Measurements from ENCODE around the gene SDK1.

DNA sequence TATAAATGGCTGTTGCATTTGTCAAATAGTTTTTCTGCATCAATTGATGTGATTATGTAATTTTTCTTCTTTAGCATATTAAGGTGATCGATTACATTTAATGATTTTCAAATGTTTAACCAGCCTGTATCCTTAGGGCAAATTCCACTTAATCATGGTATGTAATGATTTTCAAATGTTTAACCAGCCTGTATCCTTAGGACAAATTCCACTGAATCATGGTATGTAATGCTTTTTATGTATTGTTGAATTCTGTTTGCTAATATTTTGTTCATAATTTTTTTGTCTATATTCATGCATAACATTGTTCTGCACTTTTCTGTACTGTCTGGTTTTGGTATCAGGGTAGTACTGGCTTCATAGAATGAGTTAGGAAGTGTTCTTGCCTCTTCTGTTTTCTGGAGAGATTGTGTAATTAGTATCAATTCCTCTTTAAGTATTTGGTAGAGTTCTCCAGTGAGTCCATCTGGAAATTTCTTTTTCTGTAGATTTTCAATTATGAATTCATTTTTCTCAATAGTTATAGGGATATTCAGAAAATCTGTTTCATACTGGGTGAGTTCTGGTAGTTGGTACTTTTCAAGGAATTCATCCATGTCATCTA, 987.8 kb downstream of the SDK1 start:
- TF ChIP-seq, protein P1, sequence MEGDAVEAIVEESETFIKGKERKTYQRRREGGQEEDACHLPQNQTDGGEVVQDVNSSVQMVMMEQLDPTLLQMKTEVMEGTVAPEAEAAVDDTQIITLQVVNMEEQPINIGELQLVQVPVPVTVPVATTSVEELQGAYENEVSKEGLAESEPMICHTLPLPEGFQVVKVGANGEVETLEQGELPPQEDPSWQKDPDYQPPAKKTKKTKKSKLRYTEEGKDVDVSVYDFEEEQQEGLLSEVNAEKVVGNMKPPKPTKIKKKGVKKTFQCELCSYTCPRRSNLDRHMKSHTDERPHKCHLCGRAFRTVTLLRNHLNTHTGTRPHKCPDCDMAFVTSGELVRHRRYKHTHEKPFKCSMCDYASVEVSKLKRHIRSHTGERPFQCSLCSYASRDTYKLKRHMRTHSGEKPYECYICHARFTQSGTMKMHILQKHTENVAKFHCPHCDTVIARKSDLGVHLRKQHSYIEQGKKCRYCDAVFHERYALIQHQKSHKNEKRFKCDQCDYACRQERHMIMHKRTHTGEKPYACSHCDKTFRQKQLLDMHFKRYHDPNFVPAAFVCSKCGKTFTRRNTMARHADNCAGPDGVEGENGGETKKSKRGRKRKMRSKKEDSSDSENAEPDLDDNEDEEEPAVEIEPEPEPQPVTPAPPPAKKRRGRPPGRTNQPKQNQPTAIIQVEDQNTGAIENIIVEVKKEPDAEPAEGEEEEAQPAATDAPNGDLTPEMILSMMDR (IDR thresholded peaks at IDR 0.05) = no peak
- no peak for TF ChIP-seq POLR2A (IDR thresholded peaks at IDR 0.05)
